Endothelial cell of umbilical vein (primary cell): ENCODE results near the gene NFYA. TPM values are rescaled to one million over a fixed set of nuclear protein-coding genes. Genes with fewer than 3 reads are reported as not detected.

ENCODE experiments used
- BruUV-seq: library from RNA; stranded (reverse); fragments of 400-500 nt; replicated peaks from 2 replicates; lab custom pipeline; 2021; lab: Mats Ljungman, UMichigan
- CTCF ChIA-PET: fragments of 300-600, 350-600 bp; sonication (Branson Sonifier 250); formaldehyde crosslinking; loops from one replicate; lab custom pipeline; 2021; ENCODE audit warnings: antibody characterized with exemption, inconsistent platforms; lab: Charles Lee
- POLR2A ChIA-PET: fragments of 300-600, 350-600 bp; sonication (Branson Sonifier 250); formaldehyde crosslinking; loops from one replicate; lab custom pipeline; 2021; ENCODE audit warnings: antibody characterized with exemption, inconsistent platforms; lab: Charles Lee
- DNase-seq: peaks from one replicate; pipeline ENCODE4 v3.0.0-alpha.2; 2011; ENCODE audit warnings: low read depth, low spot score
- FAIRE-seq: peaks from 2 replicates; lab custom pipeline; 2011; peaks lifted over from hg19 to GRCh38; lab: Jason Lieb, UNC
- H2AFZ ChIP-seq: 2 replicates; pipeline ENCODE4 v1.6.0; 2012; ENCODE audit warnings: low read depth, low read length, control low read depth, inconsistent platforms
- H3K27ac ChIP-seq: 2 replicates; pipeline ENCODE4 v1.5.1; 2011; ENCODE audit warnings: low read depth, mild to moderate bottlenecking, control low read depth, low read length, moderate library complexity; ENCODE audit not compliant: insufficient read depth
- H3K27me3 ChIP-seq, 2 experiments: 2 replicates each; pipeline versions ENCODE4 v1.6.0 to v1.6.1; 2011; ENCODE audit warnings: low read length in 2 of 2, mixed read lengths in 1 of 2; ENCODE audit not compliant: control insufficient read depth in 2 of 2, insufficient read depth in 2 of 2
- H3K36me3 ChIP-seq, 2 experiments: 2 replicates in 1 of 2; 3 replicates in 1 of 2; pipeline ENCODE4 v1.5.1; 2011; ENCODE audit warnings: low read length in 2 of 2, mild to moderate bottlenecking in 1 of 2, moderate library complexity in 1 of 2; ENCODE audit not compliant: control insufficient read depth in 2 of 2, insufficient read depth in 2 of 2; ENCODE audit errors: extremely low read depth in 1 of 2
- H3K4me1 ChIP-seq: 3 replicates; pipeline ENCODE4 v1.5.1; 2011; ENCODE audit warnings: mild to moderate bottlenecking, low read length; ENCODE audit not compliant: control insufficient read depth, insufficient read depth; ENCODE audit errors: extremely low read depth
- H3K4me2 ChIP-seq: 2 replicates; pipeline ENCODE4 v1.6.1; 2011; ENCODE audit warnings: low read length, control low read depth, mixed read lengths; ENCODE audit not compliant: insufficient read depth
- H3K4me3 ChIP-seq, 3 experiments: fragments of 200-600 bp in 1 of 3; sonication (generic), shearing (Covaris generic) in 1 of 3; replicated peaks in 1 of 3; 2 replicates each; pipeline ENCODE4 v1.5.1; 2011 to 2016; ENCODE audit warnings: control low read depth in 3 of 3, low read length in 3 of 3, mild to moderate bottlenecking in 2 of 3, inconsistent platforms in 1 of 3, low read depth in 1 of 3, moderate library complexity in 1 of 3; ENCODE audit not compliant: insufficient read depth in 1 of 3
- H3K79me2 ChIP-seq: 2 replicates; pipeline ENCODE4 v1.6.0; 2012; ENCODE audit warnings: low read length, inconsistent platforms; ENCODE audit not compliant: control insufficient read depth, insufficient read depth
- H3K9ac ChIP-seq: replicated peaks from 2 replicates; pipeline ENCODE3; 2011; ENCODE audit warnings: low read length, control low read depth; ENCODE audit not compliant: insufficient read depth; ENCODE audit errors: extremely low read depth
- H3K9me1 ChIP-seq: replicated peaks from 3 replicates; pipeline ENCODE4 v1.6.0; 2011; ENCODE audit warnings: mild to moderate bottlenecking, low read length; ENCODE audit not compliant: control insufficient read depth, insufficient read depth; ENCODE audit errors: extremely low read depth
- H3K9me3 ChIP-seq: replicated peaks from 2 replicates; pipeline ENCODE4 v1.5.1; 2012; ENCODE audit warnings: low read length, inconsistent platforms; ENCODE audit not compliant: control insufficient read depth, insufficient read depth
- H4K20me1 ChIP-seq: replicated peaks from 2 replicates; pipeline ENCODE3; 2011; ENCODE audit warnings: mild to moderate bottlenecking, low read length; ENCODE audit not compliant: control insufficient read depth, insufficient read depth; ENCODE audit errors: extremely low read depth
- EZH2 ChIP-seq: IDR thresholded peaks from 2 replicates; pipeline ENCODE4 v1.6.1; 2012; ENCODE audit warnings: borderline replicate concordance, low read depth, mild to moderate bottlenecking, moderate library complexity, low read length, inconsistent platforms; ENCODE audit not compliant: severe bottlenecking
- FOS ChIP-seq: IDR thresholded peaks from 2 replicates; pipeline ENCODE4 v1.6.1; 2011; ENCODE audit warnings: mild to moderate bottlenecking, low read length, moderate library complexity, borderline replicate concordance; ENCODE audit not compliant: insufficient read depth
- GATA2 ChIP-seq: IDR thresholded peaks from 2 replicates; pipeline ENCODE4 v1.7.0; 2011; ENCODE audit warnings: low read depth, mild to moderate bottlenecking, moderate library complexity, mixed read lengths, low read length; ENCODE audit not compliant: insufficient read length, insufficient read depth
- JUN ChIP-seq: IDR thresholded peaks from 2 replicates; pipeline ENCODE4 v1.6.1; 2011; ENCODE audit warnings: borderline replicate concordance, low read depth; ENCODE audit not compliant: insufficient read length, insufficient read depth
- MAX ChIP-seq: IDR thresholded peaks from 2 replicates; pipeline ENCODE4 v1.6.1; 2011; ENCODE audit not compliant: insufficient read depth, insufficient read length
- MYC ChIP-seq: IDR thresholded peaks from one replicate; pipeline ENCODE4 v1.6.1; 2011; ENCODE audit warnings: mild to moderate bottlenecking, low read depth, low read length
- POLR2A ChIP-seq: IDR thresholded peaks from 2 replicates; pipeline ENCODE4 v1.6.1; 2012; ENCODE audit warnings: low read depth, mild to moderate bottlenecking, control low read depth, low read length
- POLR2AphosphoS5 ChIP-seq: IDR thresholded peaks from 2 replicates; pipeline ENCODE4 v1.6.1; 2012; ENCODE audit warnings: low read depth, mild to moderate bottlenecking, control low read depth, low read length, moderate library complexity; ENCODE audit not compliant: insufficient read depth
- dilution Hi-C: fragments of 300-500 bp; cut with MboI; formaldehyde crosslinking; loops from one replicate; pipeline ENCODE4 v1.15.0; 2019; ENCODE audit warnings: low sequenced_read_pairs; ENCODE audit not compliant: extremely low pct_ligation_motif_present
- intact Hi-C: fragments of 100-400 bp; cut with micrococcal nuclease; formaldehyde crosslinking; loops from one replicate; pipeline ENCODE4 v1.10.0; 2022
- polyA plus RNA-seq, 4 experiments: library from polyadenylated mRNA; depleted of rRNA in 3 of 4; stranded (reverse) in 3 of 4; unstranded in 1 of 4; fragments of >200 nt; gene quantifications; 2 replicates each; pipeline versions ENCODE4 v1.2.1 to v1.2.3, GENCODE V29; 2011 to 2012; ENCODE audit warnings: missing spikeins in 1 of 4
- total RNA-seq: library from RNA; stranded (reverse); gene quantifications from 2 replicates; pipeline ENCODE4 v1.2.3, GENCODE V29; 2021
- TF ChIP-seq, protein P1 (sequence below), 2 donors: IDR thresholded peaks; 1 replicate in 1 of 2; 2 replicates in 1 of 2; pipeline ENCODE4 v1.5.1; 2011; ENCODE audit warnings: low read length in 2 of 2, mild to moderate bottlenecking in 2 of 2, moderate library complexity in 2 of 2, control low read depth in 1 of 2, inconsistent platforms in 1 of 2, low read depth in 1 of 2; ENCODE audit not compliant: insufficient read depth in 1 of 2; ENCODE audit errors: extremely low read depth in 1 of 2

NFYA gene
- total and polyA plus RNA-seq, 2 donors (not counting 3 experiments of a cell fraction or from before 2014, with no cell fraction given): 13.1 to 29.0 TPM

GRCh38 chr6:41049521-41049920, 23.3 kb upstream of the NFYA start:
- DNase-seq: no peak
- no peak for TF ChIP-seq JUN
- TF ChIP-seq EZH2: no peak
- TF ChIP-seq, protein P1, sequence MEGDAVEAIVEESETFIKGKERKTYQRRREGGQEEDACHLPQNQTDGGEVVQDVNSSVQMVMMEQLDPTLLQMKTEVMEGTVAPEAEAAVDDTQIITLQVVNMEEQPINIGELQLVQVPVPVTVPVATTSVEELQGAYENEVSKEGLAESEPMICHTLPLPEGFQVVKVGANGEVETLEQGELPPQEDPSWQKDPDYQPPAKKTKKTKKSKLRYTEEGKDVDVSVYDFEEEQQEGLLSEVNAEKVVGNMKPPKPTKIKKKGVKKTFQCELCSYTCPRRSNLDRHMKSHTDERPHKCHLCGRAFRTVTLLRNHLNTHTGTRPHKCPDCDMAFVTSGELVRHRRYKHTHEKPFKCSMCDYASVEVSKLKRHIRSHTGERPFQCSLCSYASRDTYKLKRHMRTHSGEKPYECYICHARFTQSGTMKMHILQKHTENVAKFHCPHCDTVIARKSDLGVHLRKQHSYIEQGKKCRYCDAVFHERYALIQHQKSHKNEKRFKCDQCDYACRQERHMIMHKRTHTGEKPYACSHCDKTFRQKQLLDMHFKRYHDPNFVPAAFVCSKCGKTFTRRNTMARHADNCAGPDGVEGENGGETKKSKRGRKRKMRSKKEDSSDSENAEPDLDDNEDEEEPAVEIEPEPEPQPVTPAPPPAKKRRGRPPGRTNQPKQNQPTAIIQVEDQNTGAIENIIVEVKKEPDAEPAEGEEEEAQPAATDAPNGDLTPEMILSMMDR (IDR thresholded peaks at IDR 0.05; ENCODE audit: extremely low read depth in 1 of 2, insufficient read depth in 1 of 2, low read depth in 1 of 2, low read length in 2 of 2): no peak
- TF ChIP-seq MAX: no peak
- no peak for TF ChIP-seq MYC
- no peak for TF ChIP-seq FOS
- no peak for TF ChIP-seq POLR2AphosphoS5
- TF ChIP-seq GATA2: no peak
- no peak for TF ChIP-seq POLR2A
- no peak overlapping the region for H3K4me2 ChIP-seq
- peaks cover under 1 to 2% of the 10 kb centered on the region in 2 experiments for H3K27me3 ChIP-seq
- no peak overlapping the region for H2AFZ ChIP-seq
- BruUV-seq: no TSS peak
- ChIA-PET CTCF (interaction anchor here (3.2 kb wide), 1 partner anchor 10 kb away, joined by 22 read pairs; the partner anchor contains the start of gene UNC5CL), POLR2A (no interaction called here)
- peaks cover 5% of the 10 kb centered on the region for H3K4me1 ChIP-seq
- no peaks in the 10 kb centered on the region for H3K36me3 ChIP-seq
- no peak overlapping the region for H3K9ac ChIP-seq
- dilution Hi-C loops (no loop called here), intact Hi-C loops (no loop called here)
- FAIRE-seq: no peak
- H3K79me2 ChIP-seq: no peaks in the 10 kb centered on the region
- H3K9me1 ChIP-seq: no peaks in the 10 kb centered on the region
- no peaks in the 10 kb centered on the region for H4K20me1 ChIP-seq
- no peak overlapping the region for H3K4me3 ChIP-seq
- H3K9me3 ChIP-seq: no peaks in the 10 kb centered on the region
- H3K27ac ChIP-seq: no peak overlapping the region
